Measurements from ENCODE around the gene CHST13.
"Not testable (repeated sequence)": the region's sequence is repeated elsewhere in the genome, so short reads cannot be mapped to it uniquely, and the experiment has no call there.

CHST13 gene

DNA sequence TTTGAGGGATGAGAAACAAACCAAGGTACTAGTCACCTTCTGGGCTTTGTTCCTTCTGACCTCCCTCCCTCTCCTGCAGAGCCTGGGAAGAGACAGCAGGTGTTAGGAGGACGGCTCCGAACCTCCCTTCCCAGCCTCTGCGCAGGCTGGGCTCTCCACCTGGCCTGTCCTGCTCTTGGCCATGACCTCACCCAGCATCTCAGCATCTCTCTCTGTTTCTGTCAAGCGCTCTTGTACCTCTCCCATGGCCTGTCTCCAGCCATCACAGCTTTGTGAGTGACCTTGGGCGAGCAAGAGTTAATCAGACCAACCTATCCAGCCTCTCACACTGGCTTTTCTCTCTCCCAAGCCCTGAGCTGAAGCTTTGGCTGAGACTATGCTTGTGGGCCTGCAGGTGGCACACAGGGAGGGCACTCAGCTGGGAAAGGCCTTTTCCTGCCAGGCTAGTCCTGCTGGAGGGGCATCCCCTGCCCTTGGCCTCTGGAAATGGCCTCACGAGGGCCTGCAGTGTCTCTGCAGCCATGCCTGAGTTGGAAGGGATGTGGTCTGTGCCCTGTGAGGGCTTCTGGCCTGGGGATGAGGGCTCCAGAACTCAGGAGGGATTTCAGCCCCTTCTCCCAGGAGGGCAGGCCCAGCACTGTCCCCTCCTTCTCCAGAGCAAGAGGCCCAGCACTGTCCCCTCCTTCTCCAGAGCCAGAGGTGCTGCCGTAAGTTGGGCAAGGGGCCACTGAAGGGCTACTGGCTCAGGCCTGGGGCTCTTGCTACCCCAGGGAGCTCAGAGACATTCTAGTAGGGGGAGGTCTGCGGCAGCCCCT, 2.1 kb downstream of the CHST13 start:
- no peak for DNase-seq (ENCODE audit: low read depth in 2 of 2)

DNA sequence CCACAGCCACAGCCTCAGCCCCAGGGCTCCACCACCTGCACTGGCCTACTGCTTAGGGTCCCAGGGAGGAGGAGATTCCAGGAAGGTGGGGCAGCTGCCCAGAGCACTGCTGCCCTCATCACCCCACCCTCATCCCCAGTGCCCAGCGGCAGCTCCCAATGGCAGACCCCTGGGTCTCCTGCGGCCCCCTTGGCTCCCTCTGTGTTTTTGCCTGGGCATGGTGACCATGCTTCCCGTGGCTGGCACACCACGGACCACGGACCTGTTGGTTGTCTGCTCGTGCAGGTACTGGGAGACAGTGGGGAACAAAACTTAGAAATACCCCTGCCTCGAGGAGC, 2.7 kb downstream of the CHST13 start:
- no peak for DNase-seq (ENCODE audit: low read depth in 2 of 2)

DNA sequence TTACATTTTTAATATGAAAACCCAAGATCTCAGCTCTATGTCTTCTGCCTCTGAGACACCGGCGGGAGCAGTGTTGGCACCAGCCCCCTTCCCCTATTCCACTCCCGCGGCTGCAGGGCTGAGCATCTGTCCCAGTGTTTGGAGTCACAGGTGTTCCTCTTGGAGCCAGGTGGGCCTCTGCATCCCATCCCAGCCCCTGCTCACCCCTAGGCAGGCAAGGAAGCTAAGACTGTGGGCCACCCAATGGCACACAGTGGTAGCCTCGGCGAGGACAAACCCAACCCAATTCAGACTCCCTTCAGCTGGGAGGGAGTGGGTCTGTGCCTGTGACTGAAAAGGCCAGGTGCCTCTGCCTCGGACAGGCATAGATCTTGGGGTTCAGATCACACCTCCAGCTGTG, 3.1 kb downstream of the CHST13 start:
- DNase-seq (ENCODE audit: low read depth in 2 of 2), result no peak

GRCh38 chr3:126527455-126528211, 3.7 kb downstream of the CHST13 start:
- DNase-seq (ENCODE audit: low read depth in 2 of 2), result no peak

DNA sequence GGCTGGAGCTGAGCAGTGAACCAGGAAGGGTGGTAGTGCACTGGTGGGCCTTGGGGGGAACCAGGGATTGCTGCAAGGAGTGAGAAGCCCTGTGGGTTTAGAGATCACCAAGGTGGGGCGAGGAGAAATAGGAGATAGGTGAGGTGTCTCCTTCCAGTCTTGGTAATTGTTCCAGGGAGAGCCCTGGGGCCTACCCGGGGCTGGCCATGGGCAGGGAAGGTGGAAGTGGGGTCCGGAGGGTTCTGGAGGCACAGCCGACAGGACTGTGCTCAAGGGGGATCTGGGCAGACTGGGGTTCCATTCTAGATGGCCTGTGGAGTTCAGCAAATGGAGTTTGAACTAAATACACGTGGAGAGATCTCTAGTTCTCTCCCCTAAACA, 4.5 kb downstream of the CHST13 start:
- DNase-seq (ENCODE audit: low read depth in 2 of 2), result no peak

GRCh38 chr3:126528800-126529541, 5.0 kb downstream of the CHST13 start:
- no peak for DNase-seq (ENCODE audit: low read depth in 2 of 2)

DNA sequence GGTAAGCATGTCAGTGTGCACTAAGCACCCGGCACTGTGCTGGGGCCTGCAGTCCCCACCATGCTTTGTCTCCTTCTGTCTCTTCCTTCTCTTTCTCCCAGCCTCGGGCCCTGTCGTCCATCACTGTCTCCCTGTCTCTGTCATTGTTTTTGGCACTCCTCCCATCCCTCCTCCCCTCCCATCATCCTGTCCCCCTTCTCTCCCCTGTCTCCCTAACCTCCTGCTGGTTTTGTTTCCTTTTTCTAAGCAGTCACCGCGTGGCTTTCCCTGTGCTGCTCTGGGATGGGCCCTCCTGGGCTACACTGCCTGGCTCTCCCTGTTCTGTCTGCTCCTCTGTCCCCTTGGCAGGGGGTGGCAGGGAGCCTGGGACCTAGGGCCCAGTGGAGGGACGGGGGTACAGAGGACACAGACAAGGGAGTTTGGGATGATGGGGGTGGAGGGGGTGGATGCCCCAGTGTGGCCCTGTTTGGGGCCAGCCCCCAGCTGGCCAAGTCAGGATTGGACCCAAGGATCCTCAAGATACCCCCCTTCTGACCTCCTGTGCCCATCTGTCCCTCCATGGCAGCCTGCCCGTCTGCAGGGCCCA, 5.7 kb downstream of the CHST13 start:
- DNase-seq (ENCODE audit: low read depth in 2 of 2), result no peak

DNA sequence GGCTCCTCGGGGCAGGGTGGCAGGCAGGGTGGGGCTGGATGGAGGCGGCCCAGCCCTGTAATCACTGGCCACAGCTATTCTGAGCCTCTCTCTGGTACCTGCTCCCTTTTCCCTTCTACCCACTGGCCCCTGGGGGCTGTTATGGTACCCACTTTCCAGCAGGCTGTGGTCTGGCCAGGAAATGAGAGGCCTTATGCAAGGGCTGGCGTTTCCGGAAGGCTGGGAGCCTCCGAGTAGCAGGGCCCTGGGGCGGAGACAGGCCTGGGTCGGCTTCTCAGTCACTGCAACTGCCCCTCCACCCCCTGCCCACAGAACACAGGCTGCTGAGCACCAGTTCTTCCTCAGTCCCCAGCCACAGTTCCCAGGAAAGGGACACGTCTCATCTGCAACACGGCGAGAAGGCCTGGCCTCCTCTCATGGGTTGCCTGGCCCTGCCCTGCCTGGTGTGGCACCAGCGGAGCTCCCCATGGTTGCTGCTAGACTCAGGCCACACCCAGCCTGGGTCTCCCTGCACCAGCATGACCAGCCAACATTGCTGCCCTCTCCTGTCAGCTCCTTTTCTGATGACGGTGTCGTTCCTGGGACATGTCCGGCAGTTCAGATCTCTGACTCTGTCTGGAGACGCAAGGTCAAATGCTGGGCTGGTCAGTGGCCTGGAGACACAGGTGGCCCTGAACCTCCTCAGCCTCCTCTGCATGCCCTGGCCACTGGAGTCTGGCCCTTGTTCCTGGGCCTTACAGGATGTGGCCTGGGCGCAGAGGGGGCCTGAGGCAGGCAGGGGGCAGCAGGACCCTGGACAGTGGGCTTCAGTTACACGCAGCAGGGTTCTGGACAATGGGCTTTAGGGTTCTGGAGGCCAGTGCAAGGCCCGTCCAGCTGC, 6.5 kb downstream of the CHST13 start:
- DNase-seq (ENCODE audit: low read depth in 2 of 2), result no peak

DNA sequence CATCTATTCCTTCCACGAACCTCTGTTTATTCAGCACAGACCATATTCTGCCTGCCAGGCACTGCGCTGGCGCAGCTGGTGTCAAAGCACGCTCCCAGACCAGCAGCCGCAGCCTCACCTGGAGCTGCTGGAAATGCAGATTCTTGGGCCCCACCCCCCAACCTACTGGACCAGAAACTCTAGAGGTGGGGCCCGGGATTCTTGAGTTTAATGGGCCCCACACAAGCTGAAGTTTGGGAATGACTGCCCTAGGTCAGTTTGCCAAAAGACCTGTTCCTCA, 7.0 kb downstream of the CHST13 start:
- no peak for DNase-seq (ENCODE audit: low read depth in 2 of 2)

GRCh38 chr3:126533506-126533905, 9.6 kb downstream of the CHST13 start:
- no peak for DNase-seq (ENCODE audit: low read depth in 2 of 2)

DNA sequence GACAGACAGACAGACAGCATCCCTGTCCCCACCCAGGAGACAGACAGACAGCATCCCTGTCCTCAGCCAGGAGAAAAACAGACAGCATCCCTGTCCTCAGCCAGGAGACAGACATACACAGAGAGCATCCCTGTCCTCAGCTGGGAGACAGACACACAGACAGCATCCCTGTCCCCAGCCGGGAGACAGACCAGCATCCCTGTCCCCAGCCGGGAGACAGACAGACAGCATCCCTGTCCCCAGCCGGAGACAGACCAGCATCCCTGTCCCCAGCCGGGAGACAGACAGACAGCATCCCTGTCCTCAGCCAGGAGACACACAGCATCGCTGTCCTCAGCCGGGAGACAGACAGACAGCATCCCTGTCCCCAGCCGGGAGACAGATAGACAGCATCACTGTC, 10.8 kb downstream of the CHST13 start:
- DNase-seq (ENCODE audit: low read depth in 2 of 2), result not testable (repeated sequence)

DNA sequence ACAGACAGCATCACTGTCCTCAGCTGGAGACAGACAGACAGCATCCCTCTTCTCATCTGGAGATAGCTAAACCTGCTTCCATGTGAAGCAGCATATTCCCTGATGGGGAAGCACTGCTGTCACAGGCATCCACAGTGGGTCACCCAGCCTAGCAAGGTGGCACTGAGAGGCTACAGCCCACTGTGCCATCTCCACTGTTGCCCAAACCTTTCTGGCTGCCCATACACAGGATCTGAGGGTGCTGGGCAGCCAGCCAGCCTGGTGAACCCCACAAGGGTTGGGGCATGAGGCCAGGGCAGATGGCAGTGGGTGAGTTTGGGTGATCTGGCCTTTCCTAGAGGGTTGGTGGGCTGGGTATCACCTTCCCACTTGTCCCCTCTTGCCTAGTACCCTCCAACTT, 11.7 kb downstream of the CHST13 start:
- DNase-seq (ENCODE audit: low read depth in 2 of 2), result no peak

DNA sequence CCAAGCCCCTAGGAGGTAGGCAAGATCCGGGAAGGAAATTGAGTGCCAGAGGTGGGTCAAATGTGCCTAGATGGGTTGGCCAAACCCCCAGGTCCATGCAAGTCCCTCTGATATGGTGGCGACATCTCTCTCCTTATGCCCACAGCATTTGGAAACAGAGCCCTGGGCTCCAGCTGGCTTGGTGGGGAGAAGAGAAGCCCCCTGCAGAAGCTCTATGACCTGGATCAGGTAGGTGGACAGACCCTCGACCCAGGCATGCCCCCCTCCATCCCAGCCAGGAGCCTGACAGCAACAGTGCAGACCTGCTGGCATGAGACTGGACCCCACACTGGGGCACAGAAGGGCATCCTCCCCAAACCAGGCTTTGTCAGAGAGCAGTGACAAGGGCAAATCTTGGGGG, 12.2 kb downstream of the CHST13 start:
- no peak for DNase-seq (ENCODE audit: low read depth in 2 of 2)

GRCh38 chr3:126537116-126537729, 13.3 kb downstream of the CHST13 start:
- DNase-seq (ENCODE audit: low read depth in 2 of 2), result no peak

DNA sequence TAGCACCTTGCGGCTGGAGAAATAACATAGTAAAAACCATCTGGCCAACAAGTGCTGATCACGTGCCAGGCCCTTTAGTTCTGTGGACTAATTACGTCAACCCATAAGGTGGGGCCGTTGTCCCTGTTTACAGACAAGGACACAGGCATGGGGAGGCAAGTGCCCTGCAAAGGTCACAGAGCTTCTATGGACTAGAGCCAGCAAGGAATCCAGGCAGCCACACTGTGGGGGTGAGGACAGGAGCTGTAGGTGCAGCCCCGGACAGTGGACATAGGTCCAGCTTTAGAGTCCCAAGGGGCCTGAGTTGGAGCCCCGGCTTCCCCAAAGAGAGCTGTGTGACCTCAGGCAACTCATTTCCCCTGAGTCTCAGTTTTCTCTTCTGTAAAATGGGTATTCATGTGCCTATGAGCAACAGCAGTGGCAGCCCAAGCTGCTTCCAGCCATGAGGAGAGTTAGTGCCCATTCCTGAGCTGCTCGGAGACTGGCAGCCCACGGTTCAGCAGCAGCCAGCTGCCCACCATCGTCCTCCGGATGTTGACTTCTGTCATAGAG, 13.9 kb downstream of the CHST13 start:
- no peak for DNase-seq (ENCODE audit: low read depth in 2 of 2)

DNA sequence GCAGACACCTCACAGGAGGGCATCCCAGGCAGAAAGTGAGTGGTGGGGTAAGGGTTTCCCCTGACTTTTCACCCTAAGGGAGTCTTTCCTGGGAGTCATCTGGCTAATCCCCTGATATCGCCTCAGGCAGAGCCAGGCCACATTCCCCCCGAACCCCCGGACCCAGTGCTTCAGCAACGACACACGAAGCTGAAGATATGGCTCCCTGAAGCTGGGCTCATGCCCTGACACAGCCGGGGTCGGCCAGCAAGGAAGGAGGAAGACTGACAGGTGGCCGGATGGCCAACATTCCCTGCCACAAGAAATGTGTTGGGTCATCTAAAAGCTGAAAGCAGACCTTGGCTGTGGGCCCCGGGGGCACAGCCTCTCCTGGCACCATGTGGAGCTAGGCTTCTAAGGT, 14.4 kb downstream of the CHST13 start:
- no peak for DNase-seq (ENCODE audit: low read depth in 2 of 2)

- no peak for DNase-seq (ENCODE audit: low read depth in 2 of 2)
Measured at GRCh38 chr3:126538966-126539365, 15.0 kb downstream of the CHST13 start.

- no peak for DNase-seq (ENCODE audit: low read depth in 2 of 2)
Measured at GRCh38 chr3:126539558-126540250, 15.7 kb downstream of the CHST13 start.

DNA sequence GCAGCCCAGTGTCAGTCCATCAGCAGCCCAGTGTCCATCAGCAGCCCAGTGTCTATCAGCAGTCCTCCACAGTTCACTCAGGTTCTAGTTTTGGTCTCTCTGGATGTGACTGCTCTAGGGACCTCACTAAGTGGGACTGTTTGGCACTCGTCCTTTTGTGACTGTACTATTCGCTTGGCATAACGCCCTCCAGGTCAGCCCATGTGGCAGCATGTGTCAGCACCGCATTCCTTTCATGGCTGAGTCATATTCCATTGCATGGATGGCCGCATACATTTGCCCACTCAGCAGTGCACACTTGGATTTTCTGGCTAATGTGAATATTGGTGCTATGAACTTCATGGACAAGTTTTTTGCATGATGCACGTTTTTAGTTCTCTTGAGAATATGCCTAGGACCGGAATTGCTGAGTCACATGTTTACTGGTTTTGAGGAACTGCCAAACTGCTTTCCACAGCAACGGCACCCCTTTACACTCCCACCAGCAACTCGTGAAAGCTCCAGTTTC, 16.4 kb downstream of the CHST13 start:
- DNase-seq (ENCODE audit: low read depth in 2 of 2), result no peak
